ENCODE measurements around the gene TCEA2.
"Not testable (repeated sequence)": the region's sequence is repeated elsewhere in the genome, so short reads cannot be mapped to it uniquely, and the experiment has no call there.

The TCEA2 gene

GRCh38 chr20:64113444-64113775 lies 50.4 kb downstream of the TCEA2 start:
- Histone ChIP-seq H3K4me3 (no peak overlapping the region), H3K27me3 (no peaks in the 10 kb centered on the region), H3K4me1 (peaks cover 56% of the 10 kb centered on the region), H3K9me3 (no peaks in the 10 kb centered on the region), H4K20me1 (no peaks in the 10 kb centered on the region), H3K27ac (no peak overlapping the region), H3K4me2 (peak overlapping the region; percentile 84), H3K36me3 (no peaks in the 10 kb centered on the region), H3K9ac (no peak overlapping the region)
- no peak for TF ChIP-seq Cebpa-rat (IDR thresholded peaks at IDR 0.05)

DNA sequence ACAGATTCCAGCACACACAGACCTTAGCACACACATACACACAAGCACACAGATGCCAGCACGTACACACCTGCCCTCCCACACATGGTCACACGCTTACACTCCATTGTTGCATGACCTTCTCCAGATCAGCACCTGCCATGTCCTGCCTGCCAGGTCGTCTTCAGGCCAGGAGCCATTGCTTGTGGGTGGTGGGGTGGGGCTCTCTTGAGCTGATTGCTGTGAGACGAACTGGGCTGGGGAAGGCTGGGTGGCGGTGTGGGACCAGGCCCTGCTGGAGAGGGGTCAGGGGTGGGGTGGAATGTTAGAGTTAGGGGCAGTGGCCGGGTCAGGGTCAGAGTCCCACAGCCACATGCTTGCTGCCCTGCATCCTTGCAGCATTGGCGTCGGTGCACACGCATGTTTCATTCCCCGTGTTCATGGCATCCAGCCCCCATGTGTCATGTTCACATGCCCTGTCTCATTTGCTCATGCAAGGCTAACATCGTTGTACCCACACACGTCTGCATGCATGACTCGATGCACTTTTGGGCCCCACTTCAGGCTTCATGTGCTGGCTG lies 50.9 kb downstream of the TCEA2 start:
- H3K9ac ChIP-seq: no peak overlapping the region
- H3K27me3 ChIP-seq: no peaks in the 10 kb centered on the region
- H3K27ac ChIP-seq: no peak overlapping the region
- no peak for TF ChIP-seq Cebpa-rat (IDR thresholded peaks at IDR 0.05)
- H3K36me3 ChIP-seq: no peaks in the 10 kb centered on the region
- peaks cover 51% of the 10 kb centered on the region for H3K4me1 ChIP-seq
- H3K9me3 ChIP-seq: no peaks in the 10 kb centered on the region
- H3K4me2 ChIP-seq: peak overlapping the region; percentile 84
- H4K20me1 ChIP-seq: no peaks in the 10 kb centered on the region
- no peak overlapping the region for H3K4me3 ChIP-seq

DNA sequence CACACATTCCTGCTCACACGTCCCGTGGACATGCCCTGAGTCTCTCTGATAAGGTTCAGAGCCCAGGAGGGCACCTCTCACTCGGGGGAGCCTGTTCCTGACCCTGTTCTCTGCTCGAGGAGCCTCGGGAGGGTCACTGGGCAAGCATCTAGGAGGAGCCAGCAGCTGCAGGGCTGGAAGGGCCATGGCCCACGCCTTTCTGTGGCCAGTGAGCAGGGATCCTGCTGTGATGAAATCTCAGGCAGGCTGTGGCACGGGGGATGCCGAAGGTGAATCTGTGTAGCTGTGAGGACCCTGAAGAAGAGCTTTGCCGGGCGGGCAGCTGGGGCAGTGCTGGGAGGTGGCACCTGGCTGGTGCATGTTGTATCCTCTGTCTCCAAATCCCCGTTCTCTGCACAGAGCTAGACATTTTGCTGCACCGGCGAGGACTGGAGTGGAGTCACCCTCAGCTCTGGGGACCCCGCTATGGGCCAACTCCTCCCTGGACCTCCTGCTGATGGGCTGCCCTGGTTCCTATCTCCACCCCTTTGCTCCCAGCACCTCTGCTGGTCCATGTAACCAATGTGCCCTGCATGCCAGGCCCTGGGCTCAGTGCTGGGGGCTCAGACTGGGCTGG lies 51.5 kb downstream of the TCEA2 start:
- H4K20me1 ChIP-seq: no peaks in the 10 kb centered on the region
- H3K27me3 ChIP-seq: no peaks in the 10 kb centered on the region
- H3K27ac ChIP-seq: no peak overlapping the region
- H3K36me3 ChIP-seq: no peaks in the 10 kb centered on the region
- 0 out of 2 replicates have a peak overlapping the region, but pooled peaks have one; percentile 84 for H3K4me2 ChIP-seq
- no peaks in the 10 kb centered on the region for H3K9me3 ChIP-seq
- H3K4me3 ChIP-seq: no peak overlapping the region
- peaks cover 48% of the 10 kb centered on the region for H3K4me1 ChIP-seq
- TF ChIP-seq Cebpa-rat (IDR thresholded peaks at IDR 0.05): no peak
- H3K9ac ChIP-seq: no peak overlapping the region

DNA sequence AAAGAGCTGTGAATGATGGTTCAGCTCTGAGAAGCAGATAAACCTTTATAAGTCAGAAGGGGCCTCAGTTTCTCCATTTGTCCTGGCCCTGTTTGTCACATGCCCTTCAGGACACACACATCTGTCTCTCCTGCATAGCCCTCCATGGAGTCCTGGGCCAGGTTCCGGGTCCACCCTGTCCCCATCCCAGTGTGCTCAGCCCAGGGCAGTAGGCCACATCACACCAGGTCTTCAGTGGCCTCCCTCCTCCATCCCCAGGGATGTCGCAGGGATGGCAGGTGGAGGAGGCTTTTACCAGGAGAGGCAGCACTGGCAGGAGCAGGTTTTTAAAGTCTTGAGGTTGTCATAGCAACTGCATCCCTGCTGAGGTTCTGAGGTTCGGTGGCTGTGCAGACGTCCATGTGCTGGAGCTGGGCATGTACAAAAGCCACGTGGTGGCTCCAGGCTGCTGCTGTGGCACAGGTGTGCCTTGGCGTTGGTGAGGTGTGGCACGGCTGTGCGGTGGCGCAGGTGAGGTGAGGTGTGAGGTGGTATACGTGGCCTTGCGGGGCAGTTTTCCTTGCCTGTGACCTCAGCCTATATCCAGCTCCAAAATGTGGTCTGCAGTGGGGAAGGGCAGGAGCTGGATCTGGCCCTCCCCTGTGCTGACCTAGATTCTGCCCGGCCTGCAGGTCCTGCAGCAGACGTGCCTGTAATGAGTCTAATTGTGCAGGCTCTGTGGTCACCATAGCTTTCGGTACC lies 52.3 kb downstream of the TCEA2 start:
- Histone ChIP-seq H3K27ac (no peak overlapping the region), H3K9me3 (no peaks in the 10 kb centered on the region), H3K27me3 (no peaks in the 10 kb centered on the region), H3K4me2 (no peak overlapping the region), H4K20me1 (no peaks in the 10 kb centered on the region), H3K36me3 (no peaks in the 10 kb centered on the region), H3K9ac (no peak overlapping the region), H3K4me3 (no peak overlapping the region), H3K4me1 (peaks cover 48% of the 10 kb centered on the region)
- no peak for TF ChIP-seq Cebpa-rat (IDR thresholded peaks at IDR 0.05)

DNA sequence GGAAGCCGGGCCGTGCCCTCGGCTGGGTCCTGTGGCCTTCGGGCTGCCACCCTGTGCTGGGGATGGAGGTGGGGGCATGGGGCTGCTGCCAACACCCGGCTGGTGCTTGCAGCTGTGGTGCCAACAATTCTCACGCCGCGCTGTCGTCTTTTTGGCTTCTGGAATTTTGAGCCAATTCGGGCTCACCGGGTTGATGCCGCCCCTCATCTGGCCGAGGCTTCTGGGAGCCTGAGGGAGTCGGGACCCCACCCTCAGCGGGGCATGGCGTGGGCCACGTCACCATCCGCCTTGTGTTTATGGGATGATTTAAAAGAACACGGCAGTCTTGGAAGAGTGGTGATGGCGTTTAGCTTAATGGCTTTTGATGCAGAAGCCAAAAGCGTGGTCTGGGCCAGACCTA lies 53.0 kb downstream of the TCEA2 start:
- Histone ChIP-seq H3K9ac (no peak overlapping the region), H3K27me3 (no peaks in the 10 kb centered on the region), H3K4me3 (no peak overlapping the region), H3K4me1 (peaks cover 47% of the 10 kb centered on the region), H3K9me3 (no peaks in the 10 kb centered on the region), H3K36me3 (no peaks in the 10 kb centered on the region), H3K4me2 (no peak overlapping the region), H3K27ac (no peak overlapping the region), H4K20me1 (no peaks in the 10 kb centered on the region)
- no peak for TF ChIP-seq Cebpa-rat (IDR thresholded peaks at IDR 0.05)

DNA sequence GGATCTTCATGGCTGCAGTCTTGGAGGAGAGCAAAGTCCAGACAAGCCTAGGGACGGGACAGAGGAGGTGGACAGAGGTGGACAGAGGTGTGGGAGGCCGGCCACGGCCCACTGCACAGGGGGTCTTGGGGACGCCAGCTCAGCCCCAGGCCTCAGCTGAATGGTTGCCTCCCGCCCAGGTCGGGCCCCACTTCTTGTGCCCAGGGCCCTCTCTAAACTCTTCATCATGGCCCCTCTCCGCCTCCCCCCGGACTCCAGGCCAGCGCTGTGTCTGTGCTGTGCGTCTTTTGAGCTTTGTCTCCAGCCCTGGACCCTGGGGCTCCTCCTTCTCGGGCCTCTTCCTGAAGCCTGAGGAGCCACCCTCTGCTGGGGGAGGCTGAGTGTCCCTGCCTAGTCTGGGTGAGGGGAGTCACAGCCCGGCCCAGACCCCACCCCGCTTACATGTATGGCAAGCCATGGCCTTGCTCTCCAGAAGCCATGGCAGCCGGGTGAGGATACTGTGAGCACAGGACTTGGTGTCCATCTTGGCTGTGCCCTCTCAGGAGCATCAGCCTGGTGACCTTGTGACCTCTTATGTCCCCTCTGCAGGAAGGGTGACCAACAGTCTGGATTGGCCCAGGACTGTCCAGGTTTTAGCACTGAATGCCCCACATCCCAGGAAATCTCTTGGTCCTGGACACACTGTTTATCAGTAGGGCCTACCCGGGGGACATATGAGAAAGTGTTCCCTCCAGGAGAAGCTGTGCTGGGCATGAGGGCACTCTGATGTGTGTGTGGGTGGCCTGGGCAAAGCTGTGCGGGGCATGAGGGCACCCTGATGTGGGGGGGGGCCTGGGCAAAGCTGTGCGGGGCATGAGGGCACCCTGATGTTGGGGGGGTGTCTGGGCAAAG lies 53.8 kb downstream of the TCEA2 start:
- no peak for TF ChIP-seq Cebpa-rat (IDR thresholded peaks at IDR 0.05)
- H3K27ac ChIP-seq: no peak overlapping the region

GRCh38 chr20:64117432-64117777 lies 54.4 kb downstream of the TCEA2 start:
- H4K20me1 ChIP-seq, H3K27me3 ChIP-seq: not testable (repeated sequence)

More for the DNA sequence above, 53.8 kb downstream of the TCEA2 start:
- no peaks in the 10 kb centered on the region for H3K36me3 ChIP-seq
- H3K4me3 ChIP-seq: no peak overlapping the region
- no peak overlapping the region for H3K4me2 ChIP-seq
- H3K27me3 ChIP-seq: no peaks in the 10 kb centered on the region
- no peaks in the 10 kb centered on the region for H4K20me1 ChIP-seq
- H3K9ac ChIP-seq: no peak overlapping the region
- H3K4me1 ChIP-seq: peaks cover 47% of the 10 kb centered on the region
- no peaks in the 10 kb centered on the region for H3K9me3 ChIP-seq

GRCh38 chr20:64119301-64119680 lies 56.3 kb downstream of the TCEA2 start:
- H3K36me3 ChIP-seq: no peaks in the 10 kb centered on the region
- no peak overlapping the region for H3K9ac ChIP-seq
- no peak overlapping the region for H3K4me3 ChIP-seq
- H3K4me1 ChIP-seq: peaks cover 25% of the 10 kb centered on the region
- no peaks in the 10 kb centered on the region for H4K20me1 ChIP-seq
- H3K4me2 ChIP-seq: peak overlapping the region; percentile 73
- H3K27ac ChIP-seq: no peak overlapping the region
- no peak for TF ChIP-seq Cebpa-rat (IDR thresholded peaks at IDR 0.05)
- no peaks in the 10 kb centered on the region for H3K27me3 ChIP-seq
- no peaks in the 10 kb centered on the region for H3K9me3 ChIP-seq

More at GRCh38 chr20:64117432-64117777, 54.4 kb downstream of the TCEA2 start:
- H3K9ac ChIP-seq, H3K4me2 ChIP-seq, H3K27ac ChIP-seq, H3K36me3 ChIP-seq, H3K4me3 ChIP-seq, H3K9me3 ChIP-seq: not testable (repeated sequence)
- peaks cover 41% of the 10 kb centered on the region for H3K4me1 ChIP-seq

GRCh38 chr20:64119681-64120341 lies 56.8 kb downstream of the TCEA2 start:
- Histone ChIP-seq H3K27me3 (no peaks in the 10 kb centered on the region), H3K4me3 (peak overlapping the region; percentile 48), H3K4me2 (peak overlapping the region; percentile 73), H3K9me3 (no peaks in the 10 kb centered on the region), H3K9ac (peak overlapping the region; percentile 63; the same call in 1 of the 2 replicates), H3K36me3 (no peaks in the 10 kb centered on the region), H3K27ac (peak overlapping the region; percentile 44; the same call in 1 of the 2 replicates), H4K20me1 (no peaks in the 10 kb centered on the region), H3K4me1 (peaks cover 25% of the 10 kb centered on the region)
- TF ChIP-seq Cebpa-rat (IDR thresholded peaks at IDR 0.05): no peak
